ENCODE results near the gene PCDHGA3. TPM values are rescaled to one million over a fixed set of nuclear protein-coding genes. Genes with fewer than 3 reads are reported as not detected.
A peak's percentile ranks its signal among the peaks of the same experiment; 100 is the strongest.

The PCDHGA3 gene
- polyA plus RNA-seq, 2 of the 4 experiments (the other 2 are of a cell fraction): not detected

DNA sequence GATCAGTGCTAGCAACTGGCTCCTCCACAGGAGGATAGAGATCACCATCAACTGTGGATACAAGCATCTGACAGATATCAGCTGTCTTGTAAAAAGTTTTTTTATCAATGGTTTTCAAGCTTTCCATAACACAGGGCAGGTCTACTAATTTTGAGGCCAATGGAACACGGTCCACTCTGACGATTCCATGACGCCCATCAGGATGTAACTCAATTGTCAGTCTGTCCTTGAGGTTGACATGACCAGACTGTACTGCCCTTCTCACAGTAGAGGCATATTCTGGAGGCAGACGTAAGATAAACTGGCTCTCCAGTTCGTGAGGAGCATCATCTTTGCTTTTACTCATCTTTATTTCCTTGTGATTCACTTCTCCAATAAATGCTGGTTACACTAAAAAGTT is 23.9 kb upstream of the PCDHGA3 start:
- no peaks in the 10 kb centered on the region for H3K4me1 ChIP-seq
- CTCF ChIA-PET: interaction anchor here (0.5 to 5.1 kb wide), 32 partner anchors 8 to 445 kb away, joined by 3 to 45 read pairs (median 4); partner anchors contain the start of genes DIAPH1, PCDHA12, PCDHB2 and PCDHB6
- TF ChIP-seq JUNB (IDR thresholded peaks at IDR 0.05) (no peak), USF2 (IDR thresholded peaks at IDR 0.05) (no peak), TP53 (CRISPR knock-in tag; IDR thresholded peaks at IDR 0.05) (no peak), NR3C1 (IDR thresholded peaks at IDR 0.05) (no peak), CHD2 (IDR thresholded peaks at IDR 0.05; ENCODE audit: low read length, partially characterized antibody) (no peak), HOXB13 (CRISPR knock-in tag; IDR thresholded peaks at IDR 0.05; ENCODE audit: low read depth) (no peak), RFX5 (IDR thresholded peaks at IDR 0.05) (no peak), FOSB (CRISPR knock-in tag; IDR thresholded peaks at IDR 0.05) (no peak), FOXS1 (CRISPR knock-in tag; IDR thresholded peaks at IDR 0.05) (no peak), ZSCAN20 (CRISPR knock-in tag; IDR thresholded peaks at IDR 0.05) (no peak), MAFK (IDR thresholded peaks at IDR 0.05; ENCODE audit: partially characterized antibody) (no peak), ZFP36 (IDR thresholded peaks at IDR 0.05; ENCODE audit: borderline replicate concordance, partially characterized antibody) (no peak), PBX3 (IDR thresholded peaks at IDR 0.05) (no peak), MAZ (IDR thresholded peaks at IDR 0.05; ENCODE audit: borderline replicate concordance, low read depth, low read length) (no peak)
- TF ChIP-seq, protein P1, sequence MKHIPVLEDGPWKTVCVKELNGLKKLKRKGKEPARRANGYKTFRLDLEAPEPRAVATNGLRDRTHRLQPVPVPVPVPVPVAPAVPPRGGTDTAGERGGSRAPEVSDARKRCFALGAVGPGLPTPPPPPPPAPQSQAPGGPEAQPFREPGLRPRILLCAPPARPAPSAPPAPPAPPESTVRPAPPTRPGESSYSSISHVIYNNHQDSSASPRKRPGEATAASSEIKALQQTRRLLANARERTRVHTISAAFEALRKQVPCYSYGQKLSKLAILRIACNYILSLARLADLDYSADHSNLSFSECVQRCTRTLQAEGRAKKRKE (CRISPR knock-in tag; IDR thresholded peaks at IDR 0.05; ENCODE audit: low read depth): no peak
- POLR2A ChIA-PET: interaction anchor here (0.6 to 2.4 kb wide), 14 partner anchors 11 to 693 kb away, joined by 3 to 33 read pairs (median 4); partner anchors contain the start of genes DIAPH1, GNPDA1, PCDHB2 and PCDHGA1
- 60% methylated on average over 5 of the region's 5 CpGs for WGBS (ENCODE audit: missing lambda C conversion rate)
- no peak for FAIRE-seq
- no peak overlapping the region for H3K27ac ChIP-seq
- H3K4me2 ChIP-seq: peak overlapping the region; percentile 42
- DNase-seq (ENCODE audit: low read depth in 1 of 2, low spot score in 1 of 2): no peak
- peaks cover 81% of the 10 kb centered on the region for H3K9me3 ChIP-seq
- no peak; a peak in 1 of 6 replicates for ATAC-seq
- H3K4me3 ChIP-seq: peak overlapping the region; percentile 68

DNA sequence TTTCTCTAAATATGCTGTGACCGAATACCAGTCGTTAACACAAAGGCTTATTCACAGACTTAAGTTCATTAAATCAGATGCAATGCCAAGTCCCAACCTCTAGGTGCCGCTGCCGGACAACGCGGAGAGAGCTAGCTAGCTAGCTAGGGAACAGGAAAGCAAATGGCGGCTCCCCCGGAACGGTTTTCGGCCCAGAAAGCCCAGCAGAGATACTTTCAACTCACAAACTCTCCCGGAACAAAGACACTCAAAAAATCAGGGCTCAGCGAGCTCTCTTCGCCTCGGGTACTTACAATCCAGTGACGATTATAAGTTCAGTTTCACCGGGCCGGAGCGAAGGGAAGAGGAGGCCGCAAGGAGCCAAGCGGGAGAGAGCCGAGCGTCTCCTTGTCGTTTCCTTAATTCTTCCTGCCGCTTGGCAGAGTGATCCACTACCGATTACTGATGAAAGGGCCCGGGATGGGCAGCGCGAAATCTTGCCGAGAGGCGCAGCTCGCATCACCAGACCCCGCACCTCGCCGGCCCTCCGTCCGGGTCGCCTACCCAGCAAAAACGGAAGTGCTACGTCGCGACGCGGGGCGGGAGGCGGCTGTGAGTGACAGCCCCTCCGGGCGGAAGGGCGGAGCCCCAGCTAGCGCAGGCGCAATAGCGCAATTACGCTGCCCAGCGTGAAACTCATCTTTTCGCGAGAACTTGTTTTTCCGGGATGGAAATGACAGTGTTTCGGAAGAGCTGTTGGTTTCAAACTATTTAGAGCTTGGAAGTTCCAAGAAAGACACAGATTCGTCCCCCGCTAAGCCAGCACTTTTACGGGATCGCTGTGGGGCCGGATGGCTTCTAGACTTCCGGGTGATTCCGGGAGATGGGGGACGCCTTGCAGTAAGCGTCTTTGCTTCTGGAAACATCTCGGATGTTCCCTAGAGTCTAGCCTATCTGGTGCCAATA is 23.1 kb upstream of the PCDHGA3 start, which contains the start of gene TAF7:
Gene TAF7, minus strand, starts transcription at position 560 of the 945 bp plus-strand sequence. CDS start 740 bp downstream, outside the sequence.
- FAIRE-seq: no peak
- CTCF ChIA-PET: interaction anchor here (0.5 to 5.1 kb wide), 33 partner anchors 9 to 446 kb away, joined by 3 to 45 read pairs (median 4); partner anchors contain the start of genes DIAPH1, PCDHA12, PCDHB2 and PCDHB6
- H3K9me3 ChIP-seq: peaks cover 75% of the 10 kb centered on the region
- TF ChIP-seq, protein P2, sequence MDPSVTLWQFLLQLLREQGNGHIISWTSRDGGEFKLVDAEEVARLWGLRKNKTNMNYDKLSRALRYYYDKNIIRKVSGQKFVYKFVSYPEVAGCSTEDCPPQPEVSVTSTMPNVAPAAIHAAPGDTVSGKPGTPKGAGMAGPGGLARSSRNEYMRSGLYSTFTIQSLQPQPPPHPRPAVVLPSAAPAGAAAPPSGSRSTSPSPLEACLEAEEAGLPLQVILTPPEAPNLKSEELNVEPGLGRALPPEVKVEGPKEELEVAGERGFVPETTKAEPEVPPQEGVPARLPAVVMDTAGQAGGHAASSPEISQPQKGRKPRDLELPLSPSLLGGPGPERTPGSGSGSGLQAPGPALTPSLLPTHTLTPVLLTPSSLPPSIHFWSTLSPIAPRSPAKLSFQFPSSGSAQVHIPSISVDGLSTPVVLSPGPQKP (IDR thresholded peaks at IDR 0.05; ENCODE audit: low read depth, low read length): 0 out of 2 replicates have a peak, but pooled peaks have one; percentile 39
- TF ChIP-seq HOXA7 (CRISPR knock-in tag; IDR thresholded peaks at IDR 0.05) (no peak), REST (IDR thresholded peaks at IDR 0.05) (peak; percentile 66), HMGXB4 (CRISPR knock-in tag; IDR thresholded peaks at IDR 0.05; ENCODE audit: borderline replicate concordance) (peak; percentile 92), POLR2AphosphoS2 (conservative IDR thresholded peaks at IDR 0.05; ENCODE audit: low read length) (no peak), RFX5 (IDR thresholded peaks at IDR 0.05) (no peak), MYC (IDR thresholded peaks at IDR 0.05; ENCODE audit: borderline replicate concordance, low read length) (no peak), HOXB13 (CRISPR knock-in tag; IDR thresholded peaks at IDR 0.05; ENCODE audit: low read depth) (no peak), E2F6 (IDR thresholded peaks at IDR 0.05; ENCODE audit: borderline replicate concordance, low read depth) (peak; percentile 85; the same call in 1 of the 2 replicates)

More for the DNA sequence above, 23.1 kb upstream of the PCDHGA3 start, which contains the start of gene TAF7:
- Histone ChIP-seq H3K4me3 (peak within 1 kb of the TSS; percentile 68), H3K4me2 (peak within 1 kb of the TSS; percentile 72), H3K27ac (peak within 1 kb of the TSS; percentile 84 to 93), H3K4me1 (no peaks in the 10 kb centered on the region)
- POLR2A ChIA-PET: interaction anchor here (0.5 to 2.4 kb wide), 24 partner anchors 8 to 692 kb away, joined by 3 to 33 read pairs (median 4); partner anchors contain the start of genes DIAPH1, GNPDA1, PCDHB11 and PCDHB2
- DNase-seq (ENCODE audit: low read depth in 1 of 2, low spot score in 1 of 2): peak; percentile 75 to 96
- WGBS (ENCODE audit: missing lambda C conversion rate): 1% methylated on average over 49 of the region's 67 CpGs
- peak; percentile 97 to 98 for ATAC-seq

Measured in A549 (cell line).